ENCODE data around the gene DOCK11.

The DOCK11 gene

GRCh38 chrX:118497180-118497818 lies 1.7 kb downstream of the DOCK11 start (continued):
- TF ChIP-seq ZNF747 (tag by site-specific recombination; IDR thresholded peaks at IDR 0.05) (no peak), ZNF311 (tag by site-specific recombination; IDR thresholded peaks at IDR 0.05; ENCODE audit: borderline replicate concordance) (no peak), ZNF670 (tag by site-specific recombination; IDR thresholded peaks at IDR 0.05; ENCODE audit: low read depth) (no peak), ZNF558 (tag by site-specific recombination; IDR thresholded peaks at IDR 0.05) (no peak), ZNF146 (tag by site-specific recombination; IDR thresholded peaks at IDR 0.05) (no peak), ZNF488 (tag by site-specific recombination; IDR thresholded peaks at IDR 0.05) (no peak), OVOL3 (tag by site-specific recombination; IDR thresholded peaks at IDR 0.05) (no peak), FEZF1 (tag by site-specific recombination; IDR thresholded peaks at IDR 0.05) (peak; percentile 28; the same call in 1 of the 2 replicates), ZNF76 (tag by site-specific recombination; IDR thresholded peaks at IDR 0.05; ENCODE audit: borderline replicate concordance, low read depth) (no peak), ZNF624 (tag by site-specific recombination; IDR thresholded peaks at IDR 0.05) (no peak), ZNF433 (tag by site-specific recombination; IDR thresholded peaks at IDR 0.05; ENCODE audit: low read depth) (no peak), ZNF473 (tag by site-specific recombination; IDR thresholded peaks at IDR 0.05) (no peak), ZNF10 (tag by site-specific recombination; IDR thresholded peaks at IDR 0.05) (no peak), ZNF600 (tag by site-specific recombination; IDR thresholded peaks at IDR 0.05) (no peak), ZBTB20 (tag by site-specific recombination; IDR thresholded peaks at IDR 0.05) (no peak), OSR2 (tag by site-specific recombination; IDR thresholded peaks at IDR 0.05) (peak; percentile 31; the same call in 1 of the 2 replicates), ZNF404 (tag by site-specific recombination; IDR thresholded peaks at IDR 0.05) (no peak), GLI2 (tag by site-specific recombination; IDR thresholded peaks at IDR 0.05; ENCODE audit: borderline replicate concordance, low read depth) (0 out of 2 replicates have a peak, but pooled peaks have one; percentile 23), ZNF266 (tag by site-specific recombination; IDR thresholded peaks at IDR 0.05; ENCODE audit: low read depth) (no peak), GLI4 (tag by site-specific recombination; IDR thresholded peaks at IDR 0.05) (no peak), REST (tag by site-specific recombination; IDR thresholded peaks at IDR 0.05) (no peak), ZNF248 (tag by site-specific recombination; IDR thresholded peaks at IDR 0.05) (no peak), PRDM10 (tag by site-specific recombination; IDR thresholded peaks at IDR 0.05) (no peak), ZNF513 (tag by site-specific recombination; IDR thresholded peaks at IDR 0.05) (no peak), ZNF221 (tag by site-specific recombination; IDR thresholded peaks at IDR 0.05; ENCODE audit: borderline replicate concordance) (no peak), ZBTB48 (tag by site-specific recombination; IDR thresholded peaks at IDR 0.05) (no peak), ZNF768 (tag by site-specific recombination; IDR thresholded peaks at IDR 0.05) (no peak), GLIS1 (tag by site-specific recombination; IDR thresholded peaks at IDR 0.05) (no peak)
- TF ChIP-seq, protein P1, sequence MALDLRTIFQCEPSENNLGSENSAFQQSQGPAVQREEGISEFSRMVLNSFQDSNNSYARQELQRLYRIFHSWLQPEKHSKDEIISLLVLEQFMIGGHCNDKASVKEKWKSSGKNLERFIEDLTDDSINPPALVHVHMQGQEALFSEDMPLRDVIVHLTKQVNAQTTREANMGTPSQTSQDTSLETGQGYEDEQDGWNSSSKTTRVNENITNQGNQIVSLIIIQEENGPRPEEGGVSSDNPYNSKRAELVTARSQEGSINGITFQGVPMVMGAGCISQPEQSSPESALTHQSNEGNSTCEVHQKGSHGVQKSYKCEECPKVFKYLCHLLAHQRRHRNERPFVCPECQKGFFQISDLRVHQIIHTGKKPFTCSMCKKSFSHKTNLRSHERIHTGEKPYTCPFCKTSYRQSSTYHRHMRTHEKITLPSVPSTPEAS (tag by site-specific recombination; IDR thresholded peaks at IDR 0.05): no peak

Data from HEK293 (cell line).